H9 (cell line): ENCODE measurements around the gene CRACDL. TPM values are rescaled to one million over a fixed set of nuclear protein-coding genes. Genes with fewer than 3 reads are reported as not detected.

Experiments used
- DNase-seq: peaks from one replicate; pipeline ENCODE4 v3.0.0-alpha.2; 2017
- H2AFZ ChIP-seq: one replicate; pipeline ENCODE4 v1.6.1; 2013; ENCODE audit warnings: mild to moderate bottlenecking, low read length, control low read depth, moderate library complexity
- H2AK5ac ChIP-seq: 2 replicates; pipeline ENCODE4 v1.6.1; 2013; ENCODE audit warnings: low read length, control low read depth, mixed read lengths; ENCODE audit not compliant: insufficient read length
- H2BK120ac ChIP-seq: one replicate; pipeline ENCODE4 v1.6.1; 2013; ENCODE audit warnings: low read depth, mild to moderate bottlenecking, low read length, control low read depth, inconsistent platforms; ENCODE audit not compliant: poor library complexity, severe bottlenecking
- H2BK12ac ChIP-seq: 2 replicates; pipeline ENCODE4 v1.6.1; 2013; ENCODE audit warnings: low read length, control low read depth, mixed read lengths, low read depth; ENCODE audit not compliant: insufficient read length
- H2BK15ac ChIP-seq: 2 replicates; pipeline ENCODE4 v1.6.1; 2013; ENCODE audit warnings: low read depth, low read length, control low read depth
- H2BK20ac ChIP-seq: one replicate; pipeline ENCODE4 v1.6.1; 2013; ENCODE audit warnings: low read depth, mild to moderate bottlenecking, low read length, control low read depth, inconsistent platforms; ENCODE audit not compliant: poor library complexity, severe bottlenecking
- H2BK5ac ChIP-seq: 2 replicates; pipeline ENCODE4 v1.6.1; 2013; ENCODE audit warnings: low read length, control low read depth, mixed read lengths; ENCODE audit not compliant: insufficient read length
- H3K14ac ChIP-seq: 2 replicates; pipeline ENCODE4 v1.6.1; 2013; ENCODE audit warnings: low read length, control low read depth; ENCODE audit not compliant: insufficient read depth
- H3K18ac ChIP-seq: 2 replicates; pipeline ENCODE4 v1.6.1; 2013; ENCODE audit warnings: low read depth, mild to moderate bottlenecking, mixed read lengths, low read length, control low read depth; ENCODE audit not compliant: insufficient read length
- H3K23ac ChIP-seq: 2 replicates; pipeline ENCODE4 v1.6.1; 2013; ENCODE audit warnings: low read length, control low read depth, mixed read lengths, low read depth; ENCODE audit not compliant: insufficient read length
- H3K23me2 ChIP-seq: 2 replicates; pipeline ENCODE4 v1.6.1; 2013; ENCODE audit warnings: low read depth, mild to moderate bottlenecking, mixed read lengths, low read length, control low read depth; ENCODE audit not compliant: insufficient read length, poor library complexity, severe bottlenecking
- H3K27ac ChIP-seq: 2 replicates; pipeline ENCODE4 v1.5.1; 2013; ENCODE audit warnings: low read length, control low read depth, mixed read lengths, low read depth; ENCODE audit not compliant: insufficient read length
- H3K27me3 ChIP-seq: 2 replicates; pipeline ENCODE4 v1.6.1; 2013; ENCODE audit warnings: low read length, control low read depth, inconsistent platforms; ENCODE audit not compliant: insufficient read depth
- H3K4ac ChIP-seq: 2 replicates; pipeline ENCODE4 v1.6.1; 2013; ENCODE audit warnings: low read depth, mild to moderate bottlenecking, control low read depth, inconsistent platforms, low read length, moderate library complexity
- H3K4me1 ChIP-seq: 2 replicates; pipeline ENCODE4 v1.6.1; 2013; ENCODE audit warnings: low read length, control low read depth, inconsistent platforms; ENCODE audit not compliant: insufficient read depth
- H3K4me2 ChIP-seq: 2 replicates; pipeline ENCODE4 v1.6.1; 2013; ENCODE audit warnings: low read length, control low read depth, mixed read lengths; ENCODE audit not compliant: insufficient read length, insufficient read depth
- H3K56ac ChIP-seq: 2 replicates; pipeline ENCODE4 v1.6.1; 2013; ENCODE audit warnings: low read depth, mild to moderate bottlenecking, mixed read lengths, low read length, control low read depth; ENCODE audit not compliant: insufficient read length
- H3K79me1 ChIP-seq: 2 replicates; pipeline ENCODE4 v1.6.1; 2013; ENCODE audit warnings: low read depth, mild to moderate bottlenecking, moderate library complexity, low read length, control low read depth, inconsistent platforms; ENCODE audit not compliant: insufficient read depth, poor library complexity, severe bottlenecking
- H3K79me2 ChIP-seq: 2 replicates; pipeline ENCODE4 v1.6.1; 2013; ENCODE audit warnings: low read length, control low read depth, inconsistent platforms; ENCODE audit not compliant: insufficient read depth
- H3K9ac ChIP-seq: 2 replicates; pipeline ENCODE4 v1.6.1; 2013; ENCODE audit warnings: low read length, control low read depth, mixed read lengths; ENCODE audit not compliant: insufficient read length; ENCODE audit errors: extremely low read depth
- H3K9me3 ChIP-seq: one replicate; pipeline ENCODE4 v1.6.1; 2013; ENCODE audit warnings: low read depth, low read length, inconsistent platforms; ENCODE audit not compliant: control insufficient read depth
- H3T11ph ChIP-seq: one replicate; pipeline ENCODE4 v1.6.1; 2013; ENCODE audit warnings: mild to moderate bottlenecking, low read length, control low read depth, inconsistent platforms
- H4K20me1 ChIP-seq: one replicate; pipeline ENCODE4 v1.6.1; 2013; ENCODE audit not compliant: control insufficient read depth, insufficient read length, insufficient read depth
- H4K5ac ChIP-seq: 2 replicates; pipeline ENCODE4 v1.6.1; 2013; ENCODE audit warnings: low read depth, mild to moderate bottlenecking, mixed read lengths, low read length, control low read depth; ENCODE audit not compliant: insufficient read length
- H4K8ac ChIP-seq: replicated peaks from 2 replicates; pipeline ENCODE4 v1.6.1; 2013; ENCODE audit warnings: low read length, control low read depth, mixed read lengths, low read depth; ENCODE audit not compliant: insufficient read length
- H4K91ac ChIP-seq: 2 replicates; pipeline ENCODE4 v1.6.1; 2013; ENCODE audit warnings: low read depth, mild to moderate bottlenecking, moderate library complexity, mixed read lengths, low read length, control low read depth; ENCODE audit not compliant: insufficient read length
- H3K27ac Mint-ChIP-seq, 3 experiments: 2 replicates in 2 of 3; 3 replicates in 1 of 3; pipeline ENCODE4 v1.8.0; 2020 to 2021; ENCODE audit warnings: mixed read lengths in 3 of 3, mild to moderate bottlenecking in 1 of 3, moderate library complexity in 1 of 3
- H3K27me3 Mint-ChIP-seq: 2 replicates; pipeline ENCODE4 v1.8.0; 2021; ENCODE audit warnings: low read depth, mild to moderate bottlenecking, moderate library complexity, mixed read lengths
- H3K36me3 Mint-ChIP-seq, 3 experiments: 2 replicates in 2 of 3; 3 replicates in 1 of 3; pipeline ENCODE4 v1.8.0; 2020 to 2021; ENCODE audit warnings: low read depth in 3 of 3, mixed read lengths in 3 of 3; ENCODE audit not compliant: insufficient read depth in 1 of 3
- H3K4me1 Mint-ChIP-seq, 2 experiments: 2 replicates each; pipeline ENCODE4 v1.8.0; 2020; ENCODE audit warnings: mixed read lengths in 2 of 2
- H3K4me3 Mint-ChIP-seq, 2 experiments: 2 replicates in 1 of 2; 3 replicates in 1 of 2; pipeline ENCODE4 v1.8.0; 2020 to 2021; ENCODE audit warnings: mild to moderate bottlenecking in 2 of 2, mixed read lengths in 2 of 2, moderate library complexity in 1 of 2
- H3K9me3 Mint-ChIP-seq, 2 experiments: 2 replicates in 1 of 2; 3 replicates in 1 of 2; pipeline ENCODE4 v1.8.0; 2020; ENCODE audit warnings: mild to moderate bottlenecking in 2 of 2, mixed read lengths in 2 of 2, moderate library complexity in 1 of 2
- CTCF ChIP-seq: fragments of 200-600 bp; sonication (generic); conservative IDR thresholded peaks from 3 replicates; pipeline ENCODE4 v1.8.0; 2021; ENCODE audit warnings: antibody characterized with exemption, mild to moderate bottlenecking
- WGBS: extraction: QIAGEN DNeasy Blood & Tissue Kit; methylation state at CpG from one replicate; pipeline ENCODE4 v1.1.7; 2013; ENCODE audit warnings: missing lambda C conversion rate, low lambda C conversion rate, mixed read lengths; ENCODE audit not compliant: insufficient read length; ENCODE audit errors: extremely low coverage; 5-methylcytosine and 5-hydroxymethylcytosine counted together
- total RNA-seq: library from RNA; stranded (reverse); gene quantifications from 2 replicates; pipeline ENCODE4 v1.2.1, GENCODE V29; 2021

The CRACDL gene
- total RNA-seq, 1 experiment from 2014 or later: 0.48 TPM

- Histone ChIP-seq H3K27me3 (no peaks in the 10 kb centered on the region), H3K4me1 (no peaks in the 10 kb centered on the region), H4K5ac (no peak overlapping the region), H3K9me3 (no peaks in the 10 kb centered on the region), H3K18ac (no peak overlapping the region), H4K20me1 (no peaks in the 10 kb centered on the region), H2BK120ac (no peak overlapping the region), H3K4ac (no peak overlapping the region), H3K56ac (no peak overlapping the region), H3K23me2 (no peaks in the 10 kb centered on the region), H2BK15ac (no peak overlapping the region), H3K4me2 (no peak overlapping the region), H3K27ac (no peak overlapping the region), H3K23ac (no peak overlapping the region), H2AK5ac (no peak overlapping the region), H3K14ac (no peak overlapping the region), H3K9ac (no peak overlapping the region), H3K79me1 (no peaks in the 10 kb centered on the region), H2BK12ac (no peak overlapping the region), H4K91ac (no peak overlapping the region), H4K8ac (no peak overlapping the region), H2AFZ (no peak overlapping the region), H2BK20ac (no peak overlapping the region), H3T11ph (no peak overlapping the region), H3K79me2 (no peaks in the 10 kb centered on the region), H2BK5ac (no peak overlapping the region)
- Mint-ChIP-seq H3K9me3 (no peaks in the 10 kb centered on the region), H3K27ac (no peak overlapping the region), H3K4me3 (no peak overlapping the region), H3K4me1 (no peaks in the 10 kb centered on the region), H3K36me3 (no peaks in the 10 kb centered on the region; a peak in 1 of 7 replicates), H3K27me3 (peaks cover 7% of the 10 kb centered on the region; the same call in 1 of the 2 replicates)
- TF ChIP-seq CTCF: no peak
- no CpG with 5 or more reads among the region's 5 CpGs for WGBS
- DNase-seq: no peak
Measured at GRCh38 chr2:98948956-98949739, 13.1 kb upstream of the CRACDL start.
